GM18502 (cell line): ENCODE data around the gene ASB8.
"Not testable (repeated sequence)": the region's sequence is repeated elsewhere in the genome, so short reads cannot be mapped to it uniquely, and the experiment has no call there.

ENCODE experiments used
- ATAC-seq: cut with Tn5 transposase; IDR thresholded peaks from one replicate; pipeline ENCODE4 v1.9.1; 2021; ENCODE audit warnings: mild to moderate bottlenecking; ENCODE audit not compliant: unreplicated experiment, poor library complexity

The ASB8 gene

DNA sequence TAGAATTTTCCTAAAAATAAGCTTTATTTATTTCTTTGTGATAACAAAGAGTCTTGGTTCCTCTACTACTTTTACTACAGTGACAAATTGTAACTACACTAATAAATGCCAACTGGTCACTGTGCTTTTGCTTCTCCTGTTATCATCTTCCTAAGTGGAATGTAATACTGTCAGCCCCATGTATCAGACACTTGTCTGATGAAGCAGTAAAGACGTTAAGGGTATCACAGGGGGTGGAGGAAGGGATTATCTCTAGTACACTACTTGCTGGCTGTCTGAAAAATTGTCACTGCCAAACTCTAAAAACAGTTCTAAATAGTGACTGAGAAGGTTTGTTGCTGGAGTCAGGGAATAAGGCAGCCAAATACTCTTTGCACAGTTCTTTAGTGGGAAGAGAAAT, 11.3 kb downstream of the ASB8 start:
- no peak for ATAC-seq

DNA sequence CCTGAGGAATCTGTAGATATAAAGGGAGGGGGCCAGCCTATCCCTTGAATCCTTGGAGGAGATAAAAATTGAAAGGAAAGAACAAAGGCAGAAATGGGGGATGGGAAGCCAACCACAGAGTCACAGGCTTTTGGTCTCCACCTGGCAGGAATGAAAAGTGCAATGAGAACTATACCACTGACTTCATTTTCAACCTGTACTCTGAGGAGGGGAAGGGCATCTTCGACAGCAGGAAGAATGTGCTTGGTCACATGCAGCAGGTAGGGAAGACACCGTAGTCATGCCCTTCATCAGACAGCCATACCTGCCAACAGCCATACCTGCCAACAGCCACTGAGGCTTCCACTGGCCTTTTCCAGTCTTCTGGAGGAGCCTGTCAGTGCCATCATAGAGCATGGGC, 13.4 kb downstream of the ASB8 start:
- no peak for ATAC-seq

DNA sequence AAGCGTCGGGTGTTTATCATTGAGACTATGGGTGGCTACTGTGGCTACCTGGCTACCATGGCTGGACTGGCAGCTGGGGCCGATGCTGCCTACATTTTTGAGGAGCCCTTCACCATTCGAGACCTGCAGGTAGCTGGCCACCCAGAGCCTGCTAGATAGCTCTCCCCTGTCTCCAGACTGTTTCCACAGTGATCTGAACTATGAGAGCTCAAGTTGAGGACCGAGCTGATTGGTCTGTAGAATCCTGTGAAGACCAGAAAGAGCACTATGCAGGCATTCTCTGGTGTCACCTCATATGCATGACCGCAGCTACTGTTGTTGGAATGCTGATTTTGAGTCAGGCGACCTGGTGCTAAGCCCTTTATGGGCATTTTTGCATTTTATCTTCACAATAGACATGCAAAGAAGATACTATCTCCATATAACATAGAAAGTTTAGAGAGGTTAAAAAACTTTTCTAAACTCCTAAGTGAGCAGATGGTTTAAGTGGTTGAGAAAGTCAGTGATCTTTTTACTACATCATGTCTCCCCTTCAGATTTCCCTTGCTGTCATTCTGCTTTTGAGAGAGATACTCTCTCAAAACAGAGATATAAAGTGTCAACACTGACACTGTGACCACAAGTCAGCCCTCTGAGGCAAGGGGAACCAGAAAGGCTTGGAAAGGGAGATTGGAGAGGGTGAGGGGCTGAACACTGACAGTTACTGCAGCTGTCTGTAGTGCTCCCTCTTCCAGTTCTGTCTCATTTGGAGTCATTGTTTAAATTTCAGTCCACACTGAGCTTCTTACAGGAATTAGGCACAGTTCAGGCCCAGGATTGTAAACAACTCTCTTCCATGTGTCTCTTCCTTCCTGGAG, 14.3 kb downstream of the ASB8 start:
- ATAC-seq = no peak

DNA sequence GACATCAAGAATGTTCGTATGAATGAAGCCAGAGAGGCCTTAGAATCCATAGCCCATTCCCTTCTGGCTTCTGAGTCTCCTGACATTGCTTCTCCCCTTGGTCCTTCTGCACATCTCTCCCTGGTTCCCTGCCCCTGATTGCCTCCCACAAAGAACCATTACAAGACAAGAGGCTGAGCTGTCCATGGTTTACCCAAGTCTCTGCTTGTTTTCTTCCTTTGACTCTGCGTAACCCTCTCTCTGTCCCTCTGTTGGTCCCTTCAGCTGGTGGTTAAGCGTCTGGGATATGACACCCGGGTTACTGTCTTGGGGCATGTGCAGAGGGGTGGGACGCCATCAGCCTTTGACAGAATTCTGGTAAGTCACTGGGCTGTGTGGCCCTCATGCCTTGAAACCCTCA, 22.3 kb downstream of the ASB8 start:
- ATAC-seq = no peak

DNA sequence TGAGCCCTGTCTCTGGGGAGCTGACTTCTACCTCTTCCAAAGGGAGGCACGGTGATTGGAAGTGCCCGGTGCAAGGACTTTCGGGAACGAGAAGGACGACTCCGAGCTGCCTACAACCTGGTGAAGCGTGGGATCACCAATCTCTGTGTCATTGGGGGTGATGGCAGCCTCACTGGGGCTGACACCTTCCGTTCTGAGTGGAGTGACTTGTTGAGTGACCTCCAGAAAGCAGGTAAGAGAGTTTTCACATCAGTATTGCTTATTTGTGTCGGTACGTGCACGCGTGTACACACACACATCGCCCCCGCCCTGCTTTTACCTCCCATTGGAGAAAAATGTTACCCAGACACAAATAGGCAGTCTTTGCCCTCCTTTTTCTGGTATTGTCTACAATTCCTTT, 24.5 kb downstream of the ASB8 start:
- ATAC-seq = no peak

DNA sequence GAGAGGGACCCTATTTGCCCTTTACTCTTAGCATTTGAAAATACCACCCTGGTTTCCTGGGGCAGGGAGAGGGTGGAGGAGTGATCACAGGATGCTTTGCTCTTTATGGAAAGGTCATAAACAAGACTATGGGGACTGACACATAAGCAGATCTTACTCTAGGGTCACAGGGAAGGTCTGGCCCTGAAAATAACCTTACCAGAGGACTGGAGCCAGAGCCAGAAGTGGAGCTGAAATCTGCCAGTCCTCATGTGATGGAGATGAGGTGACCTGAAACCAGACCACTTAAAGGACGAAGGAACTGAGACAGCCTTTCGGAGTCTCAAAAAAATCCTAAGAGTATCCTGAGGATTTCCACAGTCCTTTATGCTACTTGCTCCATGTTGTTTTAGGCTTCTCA, 25.8 kb downstream of the ASB8 start:
- no peak for ATAC-seq

DNA sequence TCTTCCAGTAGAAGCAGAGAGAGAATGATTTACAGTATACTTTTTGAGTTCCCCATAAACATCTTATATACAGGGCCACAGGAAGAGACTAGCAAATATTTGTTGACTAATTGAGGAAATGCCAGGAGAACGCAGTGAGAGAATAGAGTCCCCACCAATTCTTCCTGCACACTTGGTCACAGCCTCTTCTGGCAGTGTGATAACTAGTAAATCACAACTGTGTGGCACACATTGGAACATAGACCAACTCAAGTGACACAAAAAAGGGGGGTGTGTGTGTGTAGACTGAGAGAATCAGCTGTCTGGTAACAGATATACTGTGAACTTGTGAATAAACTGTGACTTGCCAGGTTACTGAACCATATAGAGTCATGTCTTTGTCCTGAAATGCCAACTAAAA, 27.9 kb downstream of the ASB8 start:
- no peak for ATAC-seq

DNA sequence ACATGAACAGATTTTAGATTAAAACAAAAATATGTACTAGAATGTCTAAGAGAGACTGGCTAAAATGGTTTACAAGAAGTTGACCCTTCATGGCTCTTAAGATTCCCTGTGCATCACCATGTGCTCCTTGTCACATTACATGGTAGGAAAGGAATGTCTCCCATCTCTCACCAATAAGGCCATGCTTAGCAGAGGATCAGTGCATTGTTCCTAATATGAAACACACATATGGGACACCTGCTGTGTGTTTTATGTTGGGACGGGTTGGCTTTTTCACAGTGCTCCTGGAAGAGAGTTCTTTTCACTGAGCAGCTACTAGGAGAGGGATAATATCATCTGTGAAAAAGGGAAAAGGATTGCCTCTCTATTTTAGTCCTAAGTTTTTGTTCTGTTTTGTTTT, 28.5 kb downstream of the ASB8 start:
- ATAC-seq = no peak

DNA sequence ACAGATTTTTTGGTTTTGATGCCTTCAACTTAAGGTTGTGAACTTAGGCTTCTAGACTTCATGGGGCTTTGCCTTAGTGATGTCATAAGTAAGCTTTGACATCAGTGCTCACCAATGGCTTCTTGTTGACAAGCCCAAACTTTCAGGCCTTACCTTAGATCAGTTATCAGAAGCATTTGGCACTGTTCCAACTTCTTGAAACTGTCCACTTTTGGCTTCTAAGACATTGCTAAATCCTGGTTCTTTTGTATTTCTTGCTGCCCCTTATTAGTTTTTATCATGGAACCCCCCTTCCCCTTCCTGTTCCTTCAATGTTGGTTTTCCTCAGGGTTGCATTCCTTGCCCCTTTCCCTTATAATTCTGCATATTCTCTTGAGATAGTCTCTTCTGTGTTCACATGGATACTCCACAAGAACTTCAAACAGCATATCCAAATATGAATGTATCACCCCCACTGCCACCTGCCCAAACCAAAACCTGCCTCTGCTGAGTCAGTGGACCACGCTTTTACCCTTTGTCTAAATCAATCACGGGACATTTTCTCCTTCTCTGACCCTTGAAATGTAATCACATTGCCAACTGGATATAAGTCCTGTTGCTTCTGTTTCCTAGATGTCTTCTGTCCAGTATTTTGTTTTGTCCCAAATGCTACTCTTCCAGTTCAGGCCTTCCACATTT, 30.2 kb downstream of the ASB8 start:
- ATAC-seq = no peak

DNA sequence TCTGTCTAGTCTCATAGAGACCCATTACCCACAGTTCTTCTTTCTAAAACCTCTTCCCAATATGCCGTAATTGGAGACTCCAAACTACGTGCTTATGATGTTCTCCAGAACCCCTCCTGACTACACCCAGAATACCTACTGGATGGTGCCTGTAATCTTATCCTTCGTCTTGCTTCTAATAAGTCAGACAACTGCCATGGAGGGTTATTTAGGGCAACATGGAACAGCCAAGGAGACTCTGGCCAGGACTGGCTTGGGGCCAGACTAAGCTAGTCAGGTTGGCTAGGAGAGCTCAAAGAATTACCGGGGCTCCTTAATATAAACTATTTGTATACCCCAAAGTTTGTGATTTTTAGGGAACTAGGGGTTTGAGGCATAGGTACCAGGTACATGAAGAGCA, 31.3 kb downstream of the ASB8 start:
- ATAC-seq = no peak

DNA sequence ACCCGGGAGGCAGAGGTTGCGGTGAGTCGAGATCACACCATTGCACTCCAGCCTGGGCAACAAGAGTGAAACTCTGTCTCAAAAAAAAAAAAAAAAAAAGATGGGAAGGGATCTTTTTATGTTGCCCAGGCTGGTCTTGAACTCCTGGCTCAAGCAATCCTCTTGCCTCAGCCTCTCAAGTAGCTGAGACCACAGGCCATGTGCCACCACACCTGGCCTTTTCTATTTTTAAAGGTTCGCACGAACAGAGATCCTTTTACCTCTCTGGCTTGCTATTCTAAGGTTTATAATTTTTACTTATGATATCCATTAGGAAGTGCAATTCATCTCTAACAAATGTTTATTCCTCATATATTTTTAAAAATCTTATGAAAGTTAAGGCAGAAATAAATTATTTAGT, 31.8 kb downstream of the ASB8 start:
- ATAC-seq = not testable (repeated sequence)

DNA sequence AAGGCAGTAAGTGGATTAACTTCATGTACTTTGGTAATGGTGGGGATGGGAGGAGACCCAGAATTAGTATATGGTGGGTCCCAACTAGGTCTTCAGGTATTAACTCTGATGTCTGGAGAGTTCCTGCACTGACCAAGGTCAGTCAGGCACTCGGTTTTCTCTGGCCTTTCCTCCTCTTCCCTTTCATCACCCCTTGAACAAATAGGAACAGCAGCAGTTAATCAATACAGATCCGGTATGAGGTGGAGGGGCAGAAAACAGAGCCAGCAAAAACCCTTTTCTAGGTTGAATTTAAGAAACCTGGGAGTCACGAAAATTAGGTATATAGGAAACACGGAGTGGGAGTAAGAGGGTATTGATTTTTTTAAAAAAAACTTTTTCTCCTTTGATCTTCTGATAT, 34.1 kb downstream of the ASB8 start:
- no peak for ATAC-seq

DNA sequence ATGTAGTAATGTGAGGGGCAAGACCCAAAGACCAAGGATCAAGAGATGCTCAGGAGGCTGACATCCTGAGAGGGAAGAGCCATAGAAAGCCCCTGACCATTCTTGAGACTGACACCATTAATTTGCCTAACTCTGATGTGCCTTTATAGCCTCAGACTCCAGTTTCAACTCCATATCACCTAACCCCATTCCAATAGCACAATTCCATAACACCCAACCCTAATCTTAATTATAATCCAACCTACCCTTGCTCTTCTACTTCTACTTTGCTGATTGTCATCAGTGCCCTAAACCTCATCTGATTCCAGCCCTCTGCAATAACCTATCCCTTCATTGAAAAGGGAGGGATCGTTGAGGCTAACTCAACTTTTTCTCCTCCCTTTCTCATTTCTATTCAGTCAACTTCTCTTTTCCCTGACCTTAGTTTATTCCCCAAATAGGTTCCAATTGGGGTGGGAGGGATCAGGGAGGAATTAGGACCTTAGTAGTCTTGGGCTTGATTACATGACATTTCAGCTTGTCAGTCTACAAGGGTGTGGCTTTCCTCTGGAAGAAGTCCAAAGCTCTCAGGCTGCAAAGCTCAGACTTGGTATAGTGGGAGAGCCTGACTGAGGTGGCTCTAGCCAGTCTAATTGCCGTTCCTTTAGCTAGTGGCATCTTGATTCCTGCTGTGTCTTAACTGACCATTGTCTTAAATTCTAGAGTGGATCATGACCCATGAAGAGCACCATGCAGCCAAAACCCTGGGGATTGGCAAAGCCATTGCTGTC, 35.1 kb downstream of the ASB8 start:
- ATAC-seq = no peak

DNA sequence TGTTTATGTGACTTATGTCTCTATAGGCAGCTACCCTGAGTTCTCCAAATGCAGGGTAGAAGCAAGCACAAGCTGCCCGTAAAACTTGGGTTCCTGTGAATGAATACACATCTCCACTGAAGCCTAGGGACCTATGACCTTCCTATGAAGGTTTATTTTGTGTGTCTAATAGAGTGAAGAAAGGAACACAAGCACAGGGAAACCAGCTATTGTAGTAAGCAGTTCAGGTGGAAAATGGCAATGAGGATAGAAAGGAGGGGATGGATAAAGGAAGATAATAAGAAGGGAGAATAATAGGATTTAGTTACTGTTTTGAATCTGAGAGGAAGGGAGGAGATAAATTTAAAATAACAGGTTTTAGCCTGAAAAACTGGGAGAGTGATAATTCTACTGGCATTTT, 35.8 kb downstream of the ASB8 start:
- ATAC-seq = no peak

DNA sequence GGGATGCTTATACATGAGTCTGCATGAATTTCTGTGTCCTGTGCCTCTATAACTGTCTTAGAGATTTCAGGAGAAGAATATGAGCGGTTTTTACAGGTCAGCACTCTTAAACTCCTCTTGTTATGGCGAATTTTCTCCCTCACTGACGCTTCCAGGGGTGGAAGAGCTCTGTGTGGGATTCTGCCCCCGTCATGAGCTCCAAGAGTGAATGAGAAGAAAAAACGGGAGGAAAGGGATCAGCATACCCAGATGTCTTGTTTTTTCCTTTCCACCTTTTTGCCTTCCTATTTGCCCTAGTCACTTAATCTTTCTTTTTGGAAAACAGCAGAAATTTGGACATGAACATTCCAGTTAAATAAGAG, 37.5 kb downstream of the ASB8 start:
- ATAC-seq = peak; percentile 3

DNA sequence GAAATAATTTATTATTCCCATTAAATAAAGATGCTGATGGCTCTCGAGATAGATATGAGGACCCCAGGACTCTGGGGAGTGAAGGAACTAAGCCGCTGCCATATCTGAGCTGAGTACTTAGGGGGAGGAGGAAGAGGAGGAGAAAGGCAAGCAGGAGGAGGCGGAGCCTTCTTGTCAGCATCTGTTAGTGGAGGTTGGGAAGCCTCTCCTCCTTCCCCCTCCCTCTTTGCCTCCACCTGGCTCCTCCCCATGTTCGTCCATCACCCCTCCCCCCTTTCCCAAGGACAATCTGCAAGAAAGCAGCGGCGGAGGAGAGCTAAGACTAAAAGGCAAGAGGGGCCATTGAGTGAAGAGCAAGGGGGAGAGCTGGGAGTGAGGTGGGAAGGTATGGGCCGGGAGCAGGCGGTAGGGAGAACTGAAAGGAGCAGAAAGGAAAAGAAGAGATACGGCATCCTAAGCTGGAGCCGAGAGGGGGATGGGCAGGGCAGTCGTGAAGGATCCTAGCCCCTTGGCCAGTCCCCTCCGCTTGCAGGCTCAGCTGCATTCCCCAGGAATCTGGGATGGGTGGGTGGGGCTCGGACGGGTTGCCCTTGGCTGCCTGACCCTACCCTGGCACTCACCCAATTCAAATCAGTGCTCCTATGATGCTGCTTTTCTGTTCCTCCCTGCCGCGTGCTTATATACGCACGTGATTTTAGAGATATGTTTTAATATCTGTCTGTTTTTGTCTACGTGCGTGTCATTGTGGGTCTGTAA, 38.1 kb downstream of the ASB8 start, which contains the start of gene PFKM:
PFKM (plus strand) TSS at position 287 of the 756 bp plus-strand sequence. CDS start 3,411 bp downstream, outside the sequence.
- peak; percentile 99 for ATAC-seq

DNA sequence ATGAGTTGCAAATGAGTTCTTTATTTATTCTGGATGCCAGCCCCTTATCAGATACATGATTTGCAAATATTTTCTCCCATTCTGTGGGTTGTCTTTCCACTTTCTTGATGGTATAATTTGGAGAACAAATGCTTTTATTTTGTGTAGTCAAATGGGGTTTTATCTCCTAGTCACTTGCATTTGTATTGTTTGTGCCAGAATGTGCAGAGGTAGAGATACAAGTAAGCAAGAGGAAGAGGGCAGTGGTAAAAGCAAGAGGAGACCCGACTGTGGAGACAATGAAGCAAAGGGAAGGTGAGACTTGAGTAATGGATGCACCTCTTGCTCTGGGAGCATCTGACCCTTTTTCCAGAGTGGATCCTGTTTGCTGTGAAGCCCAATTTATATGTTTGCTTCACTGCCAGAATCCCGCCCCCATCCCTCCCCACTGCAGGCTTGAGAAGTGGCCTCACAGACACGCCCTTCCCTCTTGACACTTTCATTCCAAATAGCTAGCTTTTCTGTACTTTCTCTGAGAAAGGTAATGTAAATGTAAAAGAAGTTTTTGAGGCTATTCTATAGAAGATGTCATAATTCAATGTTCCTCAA, 38.9 kb downstream of the ASB8 start:
- ATAC-seq = no peak

DNA sequence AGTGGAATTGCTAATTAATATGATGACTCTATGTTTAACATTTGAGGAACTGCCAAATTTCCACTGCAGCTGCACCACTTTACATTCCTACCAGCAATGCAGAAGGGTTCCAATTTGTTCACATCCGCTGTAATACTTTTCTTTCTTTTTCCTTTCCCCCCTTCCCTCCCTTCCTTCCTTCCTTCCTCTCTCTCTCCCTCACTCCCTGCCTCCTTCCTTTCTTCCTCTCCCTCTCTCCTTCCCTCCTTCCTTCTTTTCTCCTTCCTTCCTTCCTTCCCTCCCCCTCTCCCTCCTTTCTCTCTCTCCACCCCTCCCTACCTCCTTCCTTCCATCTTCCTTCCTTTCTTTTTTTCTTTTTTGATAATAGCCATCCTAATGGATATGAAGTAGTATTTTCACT, 41.4 kb downstream of the ASB8 start:
- ATAC-seq = no peak

DNA sequence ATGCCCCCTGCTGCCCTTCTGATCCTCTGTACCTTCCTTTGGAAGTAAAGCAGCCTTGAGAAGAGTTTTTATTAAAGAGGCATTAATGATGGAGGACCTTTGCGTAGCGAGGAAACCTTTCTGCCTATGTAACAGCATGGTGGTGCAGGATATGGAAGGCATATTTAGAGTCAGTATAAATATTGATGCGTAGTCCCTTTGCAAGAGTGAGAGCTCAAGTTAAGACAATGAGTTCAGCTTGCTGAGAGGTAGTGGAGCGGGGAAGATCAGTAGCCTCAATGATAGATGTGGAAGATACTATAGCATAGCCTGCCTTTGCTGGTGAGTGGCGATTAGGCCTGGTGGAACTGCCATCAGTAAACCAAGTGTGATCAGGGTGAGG, 46.0 kb downstream of the ASB8 start:
- ATAC-seq = not testable (repeated sequence)

DNA sequence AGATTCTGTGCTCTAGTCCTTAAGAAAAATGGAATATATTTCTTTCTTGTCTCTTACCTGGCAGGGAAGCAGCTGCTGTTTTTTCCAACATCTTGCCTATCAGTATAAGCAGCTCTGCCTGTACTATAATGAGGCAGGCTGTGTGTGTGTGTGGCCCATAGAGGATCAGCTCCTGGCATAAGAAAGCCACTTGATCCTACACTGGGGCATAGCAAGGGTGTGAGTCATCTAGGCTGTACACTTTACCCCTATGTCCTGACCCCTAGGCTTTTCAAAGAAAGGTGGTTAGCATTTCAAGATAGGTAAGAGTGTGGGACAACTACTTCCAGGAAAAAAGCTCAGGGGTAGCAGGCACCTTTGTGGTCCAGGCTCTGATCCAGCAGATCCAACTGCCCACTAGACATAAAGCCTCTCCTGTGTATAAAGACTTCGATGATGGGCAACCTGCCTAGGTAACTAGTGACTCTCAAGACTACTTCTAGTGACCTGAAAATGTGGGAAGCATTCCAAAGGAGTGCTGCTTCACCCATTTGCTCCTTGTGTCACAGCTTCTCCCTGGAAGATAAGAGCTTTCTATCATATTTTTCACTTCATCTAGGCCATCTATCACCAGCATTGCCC, 46.5 kb downstream of the ASB8 start:
- ATAC-seq = no peak
